ENCODE measurements around the gene OCA2.

Gene OCA2

GRCh38 chr15:27804569-27805260, 294.4 kb downstream of the OCA2 start:
- TF ChIP-seq CTCF (conservative IDR thresholded peaks at IDR 0.05; ENCODE audit: control insufficient read depth, insufficient read depth, low read depth, low read length), result no peak
- H3K4me3 ChIP-seq (ENCODE audit: control insufficient read depth, low read depth, low read length), result no peak overlapping the region
- no peak for DNase-seq (ENCODE audit: low read depth)

- no peak for DNase-seq (ENCODE audit: low read depth)
- no peak overlapping the region for H3K4me3 ChIP-seq (ENCODE audit: control insufficient read depth, low read depth, low read length)
- TF ChIP-seq CTCF (conservative IDR thresholded peaks at IDR 0.05; ENCODE audit: control insufficient read depth, insufficient read depth, low read depth, low read length), result no peak
Observed at GRCh38 chr15:27798807-27799206, 300.3 kb downstream of the OCA2 start.

GRCh38 chr15:27797765-27798164, 301.4 kb downstream of the OCA2 start:
- H3K4me3 ChIP-seq (ENCODE audit: control insufficient read depth, low read depth, low read length), result no peak overlapping the region
- no peak for TF ChIP-seq CTCF (conservative IDR thresholded peaks at IDR 0.05; ENCODE audit: control insufficient read depth, insufficient read depth, low read depth, low read length)
- DNase-seq (ENCODE audit: low read depth), result no peak

GRCh38 chr15:27796405-27797320, 302.5 kb downstream of the OCA2 start:
- no peak for DNase-seq (ENCODE audit: low read depth)
- no peak for TF ChIP-seq CTCF (conservative IDR thresholded peaks at IDR 0.05; ENCODE audit: control insufficient read depth, insufficient read depth, low read depth, low read length)
- H3K4me3 ChIP-seq (ENCODE audit: control insufficient read depth, low read depth, low read length), result no peak overlapping the region

GRCh38 chr15:27792756-27793264, 306.3 kb downstream of the OCA2 start:
- TF ChIP-seq CTCF (conservative IDR thresholded peaks at IDR 0.05; ENCODE audit: control insufficient read depth, insufficient read depth, low read depth, low read length), result no peak
- DNase-seq (ENCODE audit: low read depth), result no peak
- H3K4me3 ChIP-seq (ENCODE audit: control insufficient read depth, low read depth, low read length), result no peak overlapping the region

- no peak overlapping the region for H3K4me3 ChIP-seq (ENCODE audit: control insufficient read depth, low read depth, low read length)
- no peak for DNase-seq (ENCODE audit: low read depth)
- no peak for TF ChIP-seq CTCF (conservative IDR thresholded peaks at IDR 0.05; ENCODE audit: control insufficient read depth, insufficient read depth, low read depth, low read length)
Observed at GRCh38 chr15:27790270-27790669, 308.8 kb downstream of the OCA2 start.
